ENCODE measurements around the gene SH3GLB1.
A peak's percentile ranks its signal among the peaks of the same experiment; 100 is the strongest.

SH3GLB1 gene

GRCh38 chr1:86733340-86733739, 29.0 kb downstream of the SH3GLB1 start:
- DNase-seq (ENCODE audit: low read depth), result no peak

DNA sequence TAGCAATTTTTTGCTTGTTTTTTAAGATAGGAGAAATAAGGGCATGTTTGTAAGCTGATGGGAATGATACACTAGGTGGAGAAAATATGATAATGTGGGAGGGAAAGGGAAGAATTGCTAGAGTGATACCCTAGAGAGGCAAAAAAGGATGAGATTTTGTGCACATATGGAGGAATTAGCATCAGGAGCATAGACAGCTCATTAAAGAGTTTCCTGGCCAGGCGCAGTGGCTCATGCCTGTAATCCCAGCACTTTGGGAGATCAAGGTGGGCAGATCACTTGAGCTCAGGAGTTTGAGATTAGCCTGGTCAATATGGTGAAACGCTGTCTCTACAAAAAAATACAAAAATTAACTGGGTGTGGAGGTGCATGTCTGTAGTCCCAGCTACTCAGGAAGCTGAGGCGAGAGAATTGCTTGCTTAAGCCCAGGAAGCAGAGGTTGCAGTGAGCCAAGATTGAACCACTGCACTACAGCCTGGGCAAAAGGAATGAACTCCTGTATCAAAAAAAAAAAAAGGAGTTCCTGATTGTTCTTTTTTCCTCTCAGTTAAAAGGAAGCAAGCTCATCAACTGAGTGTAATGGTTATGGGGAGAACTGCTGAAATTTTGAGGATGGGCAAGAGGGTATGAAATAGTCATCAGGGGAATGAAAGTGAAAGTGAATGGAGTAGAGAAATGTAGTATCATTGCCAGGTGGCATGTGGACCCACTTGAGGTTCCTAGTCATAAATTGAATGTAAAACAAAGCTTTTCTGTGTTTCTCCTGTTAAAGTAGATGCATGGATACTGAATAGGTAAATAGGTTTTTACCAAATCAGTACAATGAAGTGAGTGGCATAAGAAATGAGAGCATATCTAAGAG, 35.5 kb downstream of the SH3GLB1 start:
- DNase-seq (ENCODE audit: low read depth), result no peak

DNA sequence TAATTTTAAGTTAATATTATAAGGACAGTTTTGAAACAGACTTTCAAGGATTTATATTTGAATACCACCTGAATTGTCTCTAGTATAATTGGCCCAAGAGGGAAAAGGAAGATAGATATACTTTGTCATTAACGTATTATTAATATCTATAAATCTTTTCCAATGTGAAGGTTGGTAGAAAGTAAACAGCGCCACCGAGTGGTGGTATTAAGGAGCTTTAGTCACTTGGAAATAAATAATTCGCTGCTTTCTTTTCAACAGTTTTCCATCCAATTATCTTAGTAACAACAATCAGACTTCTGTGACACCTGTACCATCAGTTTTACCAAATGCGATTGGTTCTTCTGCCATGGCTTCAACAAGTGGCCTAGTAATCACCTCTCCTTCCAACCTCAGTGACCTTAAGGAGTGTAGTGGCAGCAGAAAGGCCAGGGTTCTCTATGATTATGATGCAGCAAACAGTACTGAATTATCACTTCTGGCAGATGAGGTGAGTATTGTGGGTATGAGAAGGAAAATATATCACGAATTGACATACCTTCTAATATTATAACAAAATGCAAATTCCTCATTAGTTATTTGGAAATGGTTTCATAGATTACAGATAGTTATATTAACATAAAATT, 37.7 kb downstream of the SH3GLB1 start:
- peak; percentile 33 for DNase-seq (ENCODE audit: low read depth)

DNA sequence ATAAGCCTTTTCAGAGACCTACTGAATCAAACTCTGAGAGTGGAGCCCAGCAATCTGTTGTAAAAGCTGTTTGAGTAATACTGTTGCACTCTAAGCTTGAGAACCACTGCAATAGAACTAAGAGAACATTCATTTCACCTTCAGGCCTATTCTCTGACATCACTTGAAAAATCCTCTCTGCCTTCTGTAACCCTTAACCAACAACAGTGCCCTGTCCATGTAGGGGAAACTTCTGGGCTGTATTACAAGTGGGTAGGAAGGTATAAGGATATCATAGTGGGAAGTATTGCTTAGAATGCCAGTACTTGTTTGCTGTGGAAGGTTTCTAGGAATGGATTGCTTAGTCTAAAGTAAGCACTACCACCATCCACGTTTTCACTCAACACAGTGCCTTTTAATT, 42.9 kb downstream of the SH3GLB1 start:
- DNase-seq (ENCODE audit: low read depth), result no peak

DNA sequence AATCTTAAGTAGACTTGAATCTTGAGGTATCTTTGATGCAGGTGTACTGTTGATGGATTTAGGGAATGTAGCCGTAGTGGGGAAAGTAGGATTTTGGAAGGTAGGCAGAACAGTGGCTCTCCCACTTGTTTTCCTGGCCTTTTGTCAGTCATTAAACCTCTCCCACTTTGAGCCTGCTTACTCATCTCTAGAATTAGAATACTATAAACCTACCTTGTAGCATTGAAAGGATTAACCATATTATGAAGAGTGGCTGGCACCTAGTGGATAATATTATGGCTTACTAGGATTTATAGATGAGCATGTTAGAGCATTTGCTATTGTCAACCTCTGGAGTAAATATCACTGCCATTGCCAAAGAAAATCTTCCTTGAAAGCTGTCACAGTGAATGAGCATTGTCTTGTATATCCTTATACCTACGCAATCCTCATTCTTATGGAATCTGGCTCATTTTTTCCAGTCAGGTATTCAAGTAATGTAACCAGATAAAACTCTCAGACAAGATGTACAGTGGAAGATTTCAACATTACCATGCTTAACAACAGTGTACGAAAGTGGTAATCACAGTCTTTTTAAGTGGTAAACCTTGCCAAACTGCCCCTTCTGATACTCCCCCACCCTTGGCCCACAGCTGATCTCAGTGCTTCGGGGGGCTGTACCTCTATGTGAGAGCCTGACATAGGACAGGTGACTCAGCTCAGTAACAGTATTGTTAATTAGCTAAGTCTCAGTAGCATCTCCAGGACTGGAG, 44.4 kb downstream of the SH3GLB1 start:
- DNase-seq (ENCODE audit: low read depth), result no peak

DNA sequence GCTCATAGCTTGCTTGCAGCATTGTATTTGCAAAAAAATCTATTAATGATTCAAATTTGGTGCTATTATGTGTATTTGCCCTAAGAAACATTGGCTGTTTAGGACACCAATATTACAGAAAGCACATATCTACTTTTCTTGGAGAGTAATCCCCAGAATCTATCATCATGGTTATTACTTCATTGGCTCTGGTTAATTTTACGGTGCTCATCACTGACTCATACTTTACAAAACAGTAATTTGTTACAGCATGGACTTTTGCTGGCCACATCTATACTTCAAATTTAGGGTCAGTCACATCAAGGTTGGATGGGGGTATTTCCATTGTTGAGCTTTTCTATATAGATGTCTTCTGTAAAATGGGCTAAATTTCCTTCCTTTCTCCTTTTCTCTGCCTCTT, 45.7 kb downstream of the SH3GLB1 start:
- no peak for DNase-seq (ENCODE audit: low read depth)

DNA sequence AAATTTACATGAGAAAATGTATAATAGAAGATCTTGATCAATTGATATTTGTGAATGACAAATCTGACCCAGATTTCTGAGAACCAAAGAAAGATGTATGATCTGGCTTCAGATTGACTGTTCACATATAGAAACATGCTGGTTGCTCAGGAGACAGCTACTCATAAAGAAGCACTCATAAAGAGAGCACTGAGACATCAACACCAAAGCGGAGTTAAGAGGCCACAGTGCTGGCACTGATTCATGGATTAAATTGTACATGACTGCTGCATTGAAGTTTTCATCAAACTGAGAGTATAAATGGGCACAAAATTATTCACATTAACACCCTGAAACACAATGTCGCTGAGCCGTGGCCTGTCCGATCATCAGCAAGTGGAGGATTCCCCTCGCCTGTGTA, 46.2 kb downstream of the SH3GLB1 start:
- DNase-seq (ENCODE audit: low read depth), result no peak

GRCh38 chr1:86751923-86752322, 47.5 kb downstream of the SH3GLB1 start:
- no peak for DNase-seq (ENCODE audit: low read depth)

- no peak for DNase-seq (ENCODE audit: low read depth)
Measured at GRCh38 chr1:86753700-86754099, 49.3 kb downstream of the SH3GLB1 start.

- no peak for DNase-seq (ENCODE audit: low read depth)
Measured at GRCh38 chr1:86754265-86754974, 50.0 kb downstream of the SH3GLB1 start.

- no peak for DNase-seq (ENCODE audit: low read depth)
Measured at GRCh38 chr1:86756062-86756406, 51.7 kb downstream of the SH3GLB1 start.

DNA sequence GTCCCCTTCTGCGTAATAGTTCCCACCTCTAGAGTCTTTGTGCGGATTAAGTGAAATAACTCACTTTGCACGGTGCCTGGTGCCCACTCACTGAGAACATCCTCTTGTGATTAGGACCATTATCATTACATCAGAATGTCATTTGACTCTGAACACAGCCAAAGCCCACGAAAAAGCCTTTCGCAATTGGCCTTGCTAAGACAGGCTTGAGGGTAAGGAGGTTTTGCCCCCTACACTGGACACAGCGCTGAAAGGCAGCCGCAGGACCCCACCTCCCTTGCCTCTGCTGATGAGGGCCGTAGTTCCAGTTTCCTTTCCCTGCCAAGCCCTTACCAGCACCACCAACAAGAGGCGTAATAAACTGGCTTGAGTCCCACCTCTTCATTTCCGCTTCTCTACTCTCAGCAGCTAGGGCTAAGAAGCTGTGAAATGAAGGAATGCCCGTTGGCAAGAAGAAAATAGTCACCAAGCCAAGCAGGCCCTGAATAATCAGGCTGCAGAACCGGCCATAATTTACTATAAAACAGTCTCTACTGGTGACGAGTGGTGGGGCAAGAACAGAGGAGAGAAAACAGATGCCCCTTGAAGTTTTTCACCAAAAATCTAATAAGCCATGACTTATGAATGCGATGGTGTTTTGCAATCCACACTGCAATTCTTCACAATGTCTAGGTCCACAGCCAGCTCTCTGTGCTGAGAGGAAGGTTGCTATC, 53.1 kb downstream of the SH3GLB1 start:
- DNase-seq (ENCODE audit: low read depth), result no peak

GRCh38 chr1:86758570-86758969, 54.2 kb downstream of the SH3GLB1 start:
- DNase-seq (ENCODE audit: low read depth), result no peak

- DNase-seq (ENCODE audit: low read depth), result no peak
Measured at GRCh38 chr1:86760199-86760598, 55.8 kb downstream of the SH3GLB1 start.

GRCh38 chr1:86762336-86762735, 58.0 kb downstream of the SH3GLB1 start:
- DNase-seq (ENCODE audit: low read depth), result no peak

- DNase-seq (ENCODE audit: low read depth), result no peak
Measured at GRCh38 chr1:86764523-86764922, 60.1 kb downstream of the SH3GLB1 start.

DNA sequence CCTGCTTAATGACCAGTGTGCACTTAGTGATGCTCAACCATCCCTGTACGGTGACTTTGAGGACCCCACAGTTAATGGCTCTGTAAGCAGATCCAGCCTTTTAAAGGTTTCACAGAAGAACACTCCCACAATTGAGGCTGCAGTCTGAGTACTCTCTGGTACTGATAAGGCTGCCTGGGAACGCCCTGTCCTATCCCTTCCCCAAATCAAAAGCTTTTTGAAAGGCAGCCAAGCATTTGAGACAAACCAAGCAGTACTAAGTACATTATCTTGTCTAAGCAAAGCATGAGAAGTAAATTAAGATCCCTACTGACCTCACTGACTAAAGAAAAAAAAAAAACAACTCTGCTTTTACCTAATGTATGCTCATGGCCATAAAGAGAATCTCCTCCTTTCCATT, 60.7 kb downstream of the SH3GLB1 start:
- DNase-seq (ENCODE audit: low read depth), result no peak

- DNase-seq (ENCODE audit: low read depth), result no peak
Measured at GRCh38 chr1:86765674-86766073, 61.3 kb downstream of the SH3GLB1 start.

- no peak for DNase-seq (ENCODE audit: low read depth)
Measured at GRCh38 chr1:86768554-86768953, 64.2 kb downstream of the SH3GLB1 start.

DNA sequence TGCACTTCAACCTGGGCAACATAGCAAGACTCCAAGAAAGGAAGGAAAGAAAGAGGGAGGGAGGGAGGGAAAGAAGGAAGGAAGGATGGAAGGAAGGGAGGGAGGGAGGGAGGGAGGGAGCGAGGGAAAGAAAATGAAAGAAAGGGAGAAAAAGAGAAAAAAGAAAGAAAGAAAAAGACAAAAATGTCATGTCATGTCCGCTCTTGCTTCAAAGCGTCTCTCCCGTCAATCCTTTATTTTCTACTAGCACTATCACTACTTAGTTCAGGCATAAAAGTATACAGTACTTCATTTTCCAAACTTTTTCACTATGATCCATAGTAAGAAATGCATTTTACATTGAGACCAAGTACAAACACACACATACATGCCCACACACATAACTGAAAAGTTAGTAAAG, 64.7 kb downstream of the SH3GLB1 start:
- DNase-seq (ENCODE audit: low read depth), result no peak

DNA sequence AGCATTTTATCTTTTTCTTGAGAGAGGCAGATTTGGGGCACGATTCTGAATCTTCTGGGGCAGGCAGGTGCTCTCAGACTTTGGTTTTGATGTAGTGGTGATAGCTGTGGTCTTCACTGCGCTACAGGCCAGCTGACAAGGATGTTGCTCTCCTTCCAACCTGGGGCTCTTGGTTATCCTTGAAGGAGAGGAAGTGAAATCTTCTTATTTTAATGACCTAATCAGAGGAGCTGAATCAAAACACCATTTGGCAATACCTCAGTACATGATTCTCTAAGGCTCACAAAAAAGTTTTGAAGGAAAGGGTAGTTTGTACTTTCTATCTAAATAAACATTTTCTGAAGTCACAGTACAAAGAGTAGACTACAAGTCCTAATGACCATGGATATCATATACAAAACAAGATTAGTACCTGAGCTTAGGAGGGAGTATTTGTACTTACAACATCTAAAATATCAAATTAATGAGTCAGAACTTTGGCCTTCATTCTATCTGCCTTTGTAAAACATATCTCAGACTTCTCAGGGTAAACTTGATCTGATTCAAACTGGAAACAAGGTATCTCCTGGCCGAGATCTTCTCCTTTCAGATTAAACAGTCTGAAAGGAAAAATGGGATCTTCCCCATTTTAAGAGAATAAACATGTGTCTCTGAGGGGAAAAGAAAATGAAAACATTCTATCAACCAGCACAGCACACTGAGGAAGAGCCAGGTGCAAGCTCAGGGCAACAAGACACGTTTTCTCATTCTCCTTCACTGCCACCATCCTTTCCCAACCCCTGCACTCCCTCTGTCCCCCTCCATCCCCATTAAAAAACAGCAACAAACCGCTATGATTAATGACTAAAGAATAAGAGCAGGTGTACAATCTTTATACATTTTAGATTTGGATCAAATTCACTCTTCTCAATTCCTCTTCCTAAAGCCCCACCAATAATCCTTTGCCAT, 69.2 kb downstream of the SH3GLB1 start:
- no peak for DNase-seq (ENCODE audit: low read depth)

All from fibroblast of the conjunctiva (primary cell).